Activated gamma-delta T cell treated with Interleukin-2 at 50 U/mL for 16 hours (primary cell): ENCODE results near the gene KIF3A.

Source experiments
- DNase-seq: peaks from one replicate; pipeline ENCODE4 v3.0.0-alpha.2; 2020

Gene KIF3A

GRCh38 chr5:132661231-132662003 lies 75.9 kb downstream of the KIF3A start:
- DNase-seq = no peak

- no peak for DNase-seq
Measured at GRCh38 chr5:132659598-132660493, 77.5 kb downstream of the KIF3A start.

GRCh38 chr5:132658381-132659302 lies 78.7 kb downstream of the KIF3A start:
- DNase-seq = no peak

- DNase-seq = no peak
Measured at GRCh38 chr5:132657676-132658380, 79.5 kb downstream of the KIF3A start, which contains the start of gene IL13. TSS of gene IL13 (plus strand) at chr5:132658173. CDS start at chr5:132658187, 14 bp downstream.

- DNase-seq = no peak
Measured at GRCh38 chr5:132656774-132657355, 80.5 kb downstream of the KIF3A start.

GRCh38 chr5:132655821-132656773 lies 81.2 kb downstream of the KIF3A start:
- DNase-seq = peak; percentile 23

- no peak for DNase-seq
Measured at GRCh38 chr5:132653716-132654115, 83.6 kb downstream of the KIF3A start.

GRCh38 chr5:132651838-132652469 lies 85.4 kb downstream of the KIF3A start:
- no peak for DNase-seq

- DNase-seq = no peak
Measured at GRCh38 chr5:132648355-132648754, 89.0 kb downstream of the KIF3A start.

- DNase-seq = no peak
Measured at GRCh38 chr5:132647473-132647872, 89.9 kb downstream of the KIF3A start.

- no peak for DNase-seq
Measured at GRCh38 chr5:132646583-132647266, 90.6 kb downstream of the KIF3A start.

- no peak for DNase-seq
Measured at GRCh38 chr5:132644177-132644576, 93.2 kb downstream of the KIF3A start.
